ENCODE data around the gene MYCBPAP. TPM values are rescaled to one million over a fixed set of nuclear protein-coding genes. Genes with fewer than 3 reads are reported as not detected.

The MYCBPAP gene
- polyA plus RNA-seq, 2 of the 4 experiments (the other 2 are of a cell fraction): 0.93 to 2.5 TPM

DNA sequence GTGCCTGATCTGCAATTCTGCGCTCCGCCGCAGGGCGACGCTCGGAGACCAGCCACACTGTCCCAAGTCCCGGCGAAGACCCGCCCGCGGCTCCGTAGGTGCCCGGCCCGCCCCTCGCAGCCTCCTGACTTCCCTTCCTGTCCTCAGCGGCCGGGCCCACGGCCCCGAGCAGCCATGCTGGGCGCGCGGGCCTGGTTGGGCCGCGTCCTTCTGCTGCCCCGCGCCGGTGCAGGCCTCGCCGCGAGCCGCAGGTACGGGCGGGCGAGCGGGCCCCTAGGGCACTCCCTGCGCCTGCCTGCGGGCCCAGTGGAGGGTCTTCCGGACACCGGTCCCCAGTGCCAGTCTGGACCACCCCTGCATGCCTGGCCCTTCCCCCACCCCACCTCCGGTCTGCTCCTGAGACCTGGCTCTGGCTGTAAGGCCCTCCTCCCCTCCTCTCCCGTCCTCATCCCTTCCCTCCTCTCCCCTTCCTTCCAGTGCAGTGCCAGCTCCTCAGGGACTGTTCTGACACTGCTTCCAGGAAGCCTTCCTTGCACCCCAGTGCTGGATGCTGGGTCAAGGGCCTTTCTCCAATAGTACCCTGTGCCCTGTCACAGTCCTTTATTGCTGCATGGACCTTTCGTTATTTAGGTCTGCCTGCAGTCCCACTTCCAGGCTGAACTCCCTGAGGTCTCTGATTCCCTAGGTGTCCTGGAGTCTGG is 38.9 kb downstream of the MYCBPAP start, which contains the start of gene SPATA20 (continued):
- TF ChIP-seq RAD21 (conservative IDR thresholded peaks at IDR 0.05 in 1 of 2, IDR thresholded peaks at IDR 0.05 in 1 of 2) (peak; percentile 99 to 100), BHLHE40 (IDR thresholded peaks at IDR 0.05; ENCODE audit: low read depth, low read length) (no peak), HOXA7 (CRISPR knock-in tag; IDR thresholded peaks at IDR 0.05) (no peak), MAZ (IDR thresholded peaks at IDR 0.05; ENCODE audit: borderline replicate concordance, low read depth, low read length) (no peak), TFCP2L1 (CRISPR knock-in tag; IDR thresholded peaks at IDR 0.05) (no peak), E2F6 (IDR thresholded peaks at IDR 0.05; ENCODE audit: borderline replicate concordance, low read depth) (no peak), ZC3H11A (IDR thresholded peaks at IDR 0.05) (no peak), EP300 (IDR thresholded peaks at IDR 0.05) (no peak), POLR2AphosphoS2 (conservative IDR thresholded peaks at IDR 0.05; ENCODE audit: low read length) (no peak), PBX3 (IDR thresholded peaks at IDR 0.05) (no peak), FOSB (CRISPR knock-in tag; IDR thresholded peaks at IDR 0.05) (no peak), JUNB (IDR thresholded peaks at IDR 0.05) (no peak), MAFK (IDR thresholded peaks at IDR 0.05; ENCODE audit: partially characterized antibody) (no peak), RFX5 (IDR thresholded peaks at IDR 0.05) (no peak), PHF8 (IDR thresholded peaks at IDR 0.05; ENCODE audit: borderline replicate concordance, low read depth) (peak; percentile 94), EHMT2 (IDR thresholded peaks at IDR 0.05; ENCODE audit: low read depth) (no peak), ZFP36 (IDR thresholded peaks at IDR 0.05; ENCODE audit: borderline replicate concordance, partially characterized antibody) (peak; percentile 91), JUN (IDR thresholded peaks at IDR 0.05) (peak; percentile 91 to 93), CBX8 (IDR thresholded peaks at IDR 0.05) (no peak), NFE2L2 (conservative IDR thresholded peaks at IDR 0.05; ENCODE audit: low read length) (no peak), FOSL2 (IDR thresholded peaks at IDR 0.05) (no peak), FOSL2 (CRISPR knock-in tag; IDR thresholded peaks at IDR 0.05) (no peak), RCOR1 (IDR thresholded peaks at IDR 0.05; ENCODE audit: low read depth, low read length) (no peak), RARB (CRISPR knock-in tag; IDR thresholded peaks at IDR 0.05) (no peak), SREBF2 (IDR thresholded peaks at IDR 0.05) (no peak), CEBPB (IDR thresholded peaks at IDR 0.05) (no peak), ELK1 (IDR thresholded peaks at IDR 0.05; ENCODE audit: low read depth, low read length) (no peak), ESRRA (IDR thresholded peaks at IDR 0.05; ENCODE audit: borderline replicate concordance, low read length) (no peak), USF2 (IDR thresholded peaks at IDR 0.05) (no peak), HOXB5 (CRISPR knock-in tag; IDR thresholded peaks at IDR 0.05) (no peak), GATA3 (IDR thresholded peaks at IDR 0.05; ENCODE audit: borderline replicate concordance) (no peak), NR3C1 (IDR thresholded peaks at IDR 0.05) (no peak), CHD2 (IDR thresholded peaks at IDR 0.05; ENCODE audit: low read length, partially characterized antibody) (no peak), POLR2A (IDR thresholded peaks at IDR 0.05; ENCODE audit: low read length) (peak; percentile 83)
- TF ChIP-seq, protein P1, sequence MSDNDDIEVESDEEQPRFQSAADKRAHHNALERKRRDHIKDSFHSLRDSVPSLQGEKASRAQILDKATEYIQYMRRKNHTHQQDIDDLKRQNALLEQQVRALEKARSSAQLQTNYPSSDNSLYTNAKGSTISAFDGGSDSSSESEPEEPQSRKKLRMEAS (IDR thresholded peaks at IDR 0.05): peak; percentile 74
- TF ChIP-seq, protein P2, sequence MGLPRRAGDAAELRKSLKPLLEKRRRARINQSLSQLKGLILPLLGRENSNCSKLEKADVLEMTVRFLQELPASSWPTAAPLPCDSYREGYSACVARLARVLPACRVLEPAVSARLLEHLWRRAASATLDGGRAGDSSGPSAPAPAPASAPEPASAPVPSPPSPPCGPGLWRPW (IDR thresholded peaks at IDR 0.05): no peak

Measured in A549 (cell line).